HFF-Myc (cell line): ENCODE data around the gene TAF7L.

Source experiments
- DNase-seq: peaks from one replicate; pipeline ENCODE4 v3.0.0-alpha.2; 2011; ENCODE audit warnings: low read depth; ENCODE audit errors: extremely low read depth
- H3K4me3 ChIP-seq: replicated peaks from 2 replicates; pipeline ENCODE4 v1.5.1; 2011; ENCODE audit warnings: low read depth, mild to moderate bottlenecking, control low read depth, low read length
- CTCF ChIP-seq: IDR thresholded peaks from 2 replicates; pipeline ENCODE4 v1.5.1; 2012; ENCODE audit warnings: mild to moderate bottlenecking, low read depth, low read length, control low read depth; ENCODE audit errors: missing control alignments

Gene TAF7L

GRCh38 chrX:101229170-101229569 lies 62.0 kb downstream of the TAF7L start:
- TF ChIP-seq CTCF: no peak
- DNase-seq: peak; percentile 4
- no peak overlapping the region for H3K4me3 ChIP-seq

GRCh38 chrX:101223226-101223625 lies 67.9 kb downstream of the TAF7L start:
- H3K4me3 ChIP-seq: no peak overlapping the region
- TF ChIP-seq CTCF: no peak
- DNase-seq: no peak

GRCh38 chrX:101220662-101221260 lies 70.4 kb downstream of the TAF7L start:
- no peak for DNase-seq
- no peak overlapping the region for H3K4me3 ChIP-seq
- no peak for TF ChIP-seq CTCF

- H3K4me3 ChIP-seq: no peak overlapping the region
- TF ChIP-seq CTCF: no peak
- DNase-seq: no peak
Measured at GRCh38 chrX:101219864-101220346, 71.2 kb downstream of the TAF7L start.

GRCh38 chrX:101219116-101219863 lies 71.8 kb downstream of the TAF7L start, which contains the start of gene DRP2:
TSS of gene DRP2 (plus strand) at chrX:101219786. CDS start at chrX:101231648, 11,862 bp downstream.
- no peak for TF ChIP-seq CTCF
- no peak within 1 kb of the TSS for H3K4me3 ChIP-seq
- no peak for DNase-seq
